ENCODE data around the gene LCP1.

LCP1 gene

GRCh38 chr13:46101002-46101401, 81.0 kb downstream of the LCP1 start:
- no peak for DNase-seq (ENCODE audit: low read depth in 3 of 3)

GRCh38 chr13:46100191-46100815, 81.7 kb downstream of the LCP1 start:
- DNase-seq (ENCODE audit: low read depth in 3 of 3): no peak

- no peak for DNase-seq (ENCODE audit: low read depth in 3 of 3)
These were observed 84.3 kb downstream of the LCP1 start for GRCh38 chr13:46097663-46098062.

DNA sequence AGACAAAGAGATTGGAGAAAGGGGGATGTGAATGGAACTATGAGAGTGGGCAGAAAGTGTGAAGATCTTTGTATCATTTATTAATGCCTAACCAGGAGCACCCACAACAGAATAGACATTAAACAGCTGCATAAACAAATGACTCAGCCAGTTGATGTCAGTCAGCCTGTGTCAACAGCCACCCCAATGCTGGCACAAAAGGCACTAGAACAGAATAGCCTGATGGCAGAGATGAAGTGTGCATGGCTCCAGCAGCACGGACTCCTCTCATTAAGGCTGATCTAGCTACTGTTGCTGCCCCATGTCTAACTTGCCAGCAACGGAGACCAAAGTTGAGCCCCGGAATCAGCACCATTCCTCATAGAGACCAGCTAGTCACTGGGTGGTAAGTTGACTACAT, 85.0 kb downstream of the LCP1 start:
- no peak for DNase-seq (ENCODE audit: low read depth in 3 of 3)

- no peak for DNase-seq (ENCODE audit: low read depth in 3 of 3)
These were observed 87.5 kb downstream of the LCP1 start for GRCh38 chr13:46094478-46094877.

DNA sequence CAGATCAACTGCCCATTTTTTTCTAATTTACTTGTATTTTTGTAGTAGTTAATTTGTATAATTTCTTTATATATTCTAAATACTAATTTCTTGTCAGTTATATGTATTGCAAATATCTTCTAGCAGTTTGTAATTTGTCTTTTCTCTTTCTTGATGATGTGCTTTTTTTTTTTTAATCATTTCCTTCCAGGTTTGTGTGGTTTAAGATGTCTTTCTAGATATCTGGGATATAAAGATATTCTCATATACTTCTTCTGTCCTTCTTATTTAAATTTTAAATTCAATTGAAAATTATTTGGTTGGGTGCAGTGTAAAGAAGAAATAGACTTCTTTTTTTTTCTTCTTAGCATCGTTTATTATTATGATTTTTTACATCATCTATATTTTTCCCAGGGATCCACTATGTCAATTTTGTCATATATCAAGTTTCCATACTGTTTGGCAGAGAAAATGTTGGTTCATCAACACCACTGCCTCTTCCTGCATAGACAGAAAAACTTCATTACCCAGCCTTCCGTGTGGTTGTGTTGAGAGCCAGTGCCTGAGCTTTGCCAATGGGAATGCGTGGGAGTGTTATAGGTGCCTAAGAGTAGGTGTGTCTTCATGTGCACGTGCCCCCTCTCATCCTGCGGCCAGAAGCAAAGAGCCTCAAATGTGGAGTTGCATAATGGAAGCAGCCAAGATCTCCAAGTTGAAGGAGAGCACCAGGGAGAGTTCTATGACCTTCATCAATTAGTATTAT, 93.0 kb downstream of the LCP1 start:
- DNase-seq (ENCODE audit: low read depth in 3 of 3): no peak

GRCh38 chr13:46087481-46087880, 94.5 kb downstream of the LCP1 start:
- no peak for DNase-seq (ENCODE audit: low read depth in 3 of 3)

DNA sequence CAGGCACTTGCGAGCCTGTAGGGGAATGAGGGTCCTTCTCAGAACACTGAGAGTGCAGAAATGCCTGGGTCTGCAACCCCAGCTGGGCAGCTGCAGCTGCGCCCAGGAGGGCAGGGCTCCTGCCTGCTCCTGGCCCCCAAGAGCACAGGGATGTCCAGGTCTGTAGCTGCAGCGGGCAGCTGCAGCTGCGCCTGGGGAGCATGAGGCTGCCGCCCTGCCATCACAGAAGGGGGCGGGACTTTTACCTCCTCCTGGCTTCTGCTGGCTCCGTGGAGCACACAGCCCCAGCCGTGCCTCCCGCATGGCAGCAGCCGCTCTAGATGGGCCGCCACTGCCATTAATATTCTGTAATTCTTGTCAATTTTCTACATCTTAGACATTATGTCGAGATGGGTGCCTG, 95.0 kb downstream of the LCP1 start:
- DNase-seq (ENCODE audit: low read depth in 3 of 3): no peak

DNA sequence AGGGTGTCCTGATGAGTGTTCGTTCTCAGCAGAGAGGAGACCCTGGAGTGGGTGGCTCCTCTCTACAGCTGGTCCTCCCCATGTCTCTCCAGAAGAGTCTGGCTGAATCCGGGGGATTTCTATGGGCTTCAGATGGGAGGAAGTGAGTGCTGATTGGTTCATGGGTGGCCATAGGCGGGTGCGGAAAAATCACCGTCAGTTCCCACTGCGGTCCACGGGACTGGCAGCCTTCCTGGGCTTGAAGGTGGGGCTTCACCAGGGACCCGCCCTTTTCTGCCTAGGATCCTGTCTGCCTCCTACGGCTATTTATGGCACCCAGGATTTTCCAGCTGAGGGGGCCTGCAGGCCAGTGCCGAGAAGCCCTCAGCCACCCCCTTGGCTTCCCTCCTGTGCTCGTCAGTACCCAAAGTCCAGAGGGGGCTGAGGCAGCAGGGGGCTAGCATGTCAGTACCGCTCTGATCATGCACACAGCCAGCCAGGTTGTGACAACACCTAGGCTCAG, 95.5 kb downstream of the LCP1 start:
- DNase-seq (ENCODE audit: low read depth in 3 of 3): no peak

DNA sequence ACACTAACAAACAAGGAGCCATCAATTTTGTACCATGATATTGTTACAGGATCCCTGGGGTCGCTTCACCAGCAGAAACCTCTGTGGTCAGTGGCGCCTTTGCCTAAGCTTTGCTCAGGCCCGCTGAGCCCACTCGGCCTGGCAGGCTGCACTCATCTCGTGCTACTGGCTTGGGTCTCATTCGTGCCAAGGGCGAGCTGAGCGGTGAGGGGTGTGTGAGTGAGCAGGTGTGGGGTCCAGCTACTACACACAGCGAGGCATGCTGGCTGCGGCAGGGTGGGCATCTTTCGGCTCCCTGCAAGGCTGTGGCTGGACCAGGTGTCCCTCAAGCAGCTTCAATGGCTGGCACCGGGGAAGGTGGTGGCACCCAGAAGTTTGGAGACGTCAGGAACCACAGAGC, 96.2 kb downstream of the LCP1 start:
- DNase-seq (ENCODE audit: low read depth in 3 of 3): no peak

GRCh38 chr13:46082324-46082723, 99.7 kb downstream of the LCP1 start:
- no peak for DNase-seq (ENCODE audit: low read depth in 3 of 3)

- no peak for DNase-seq (ENCODE audit: low read depth in 3 of 3)
These were observed 102.2 kb downstream of the LCP1 start for GRCh38 chr13:46079770-46080169.

DNA sequence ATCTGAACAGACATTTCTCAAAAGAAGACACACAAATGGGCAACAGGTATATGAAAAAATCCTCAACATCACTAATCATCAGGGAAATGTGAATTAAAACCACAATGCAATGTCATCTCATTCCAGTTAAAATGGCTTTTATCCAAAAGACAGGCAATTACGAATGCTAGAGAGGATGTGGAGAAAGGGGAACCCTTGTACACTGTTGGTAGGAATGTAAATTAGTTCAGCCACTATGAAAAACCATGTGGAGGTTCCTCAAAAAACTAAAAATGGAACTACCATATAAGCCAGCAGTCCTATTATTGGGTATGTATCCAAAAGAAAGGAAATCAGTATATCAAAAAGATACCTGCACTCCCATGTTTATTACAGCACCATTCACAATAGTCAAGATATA, 104.7 kb downstream of the LCP1 start:
- no peak for DNase-seq (ENCODE audit: low read depth in 3 of 3)

DNA sequence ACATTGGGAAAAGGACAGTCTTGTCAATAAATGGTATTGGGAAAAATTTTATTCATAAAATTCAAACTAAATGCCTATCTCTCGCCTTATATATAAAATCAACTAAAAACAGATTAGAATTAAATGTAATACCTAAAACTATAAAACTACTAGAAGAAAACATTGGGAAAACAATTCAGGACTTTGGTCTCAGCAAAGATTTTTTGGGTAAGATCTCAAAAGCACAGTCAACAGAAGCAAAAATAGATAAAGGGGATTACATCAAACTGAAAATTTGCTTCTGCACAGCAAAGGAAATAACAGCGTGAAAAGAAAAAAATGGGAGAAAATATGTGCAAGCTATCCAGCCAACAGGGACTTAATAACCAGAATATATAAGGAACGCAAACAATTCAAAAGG, 105.2 kb downstream of the LCP1 start:
- no peak for DNase-seq (ENCODE audit: low read depth in 3 of 3)
